Activated CD4-positive, alpha-beta T cell treated with anti-CD3 and anti-CD28 coated beads, Interleukin-2, amount 10 ng/mL, durations not matched to agents 24 days and 14 days (primary cell): ENCODE data around the gene PDHB. TPM values are rescaled to one million over a fixed set of nuclear protein-coding genes. Genes with fewer than 3 reads are reported as not detected.

ENCODE experiments used
- DNase-seq: peaks from one replicate; pipeline ENCODE4 v3.0.0; 2022
- H3K27ac Mint-ChIP-seq: one replicate; pipeline ENCODE4 v1.8.0; 2022; ENCODE audit warnings: mild to moderate bottlenecking, mixed read lengths
- H3K27me3 Mint-ChIP-seq: one replicate; pipeline ENCODE4 v1.8.0; 2022; ENCODE audit warnings: mixed read lengths
- H3K36me3 Mint-ChIP-seq: one replicate; pipeline ENCODE4 v1.8.0; 2022; ENCODE audit warnings: low read depth, mild to moderate bottlenecking, mixed read lengths
- H3K4me1 Mint-ChIP-seq: one replicate; pipeline ENCODE4 v1.8.0; 2021; ENCODE audit warnings: mixed read lengths
- H3K4me3 Mint-ChIP-seq: one replicate; pipeline ENCODE4 v1.8.0; 2022; ENCODE audit warnings: mild to moderate bottlenecking, moderate library complexity, mixed read lengths
- H3K9me3 Mint-ChIP-seq: one replicate; pipeline ENCODE4 v1.8.0; 2021; ENCODE audit warnings: mixed read lengths
- intact Hi-C: fragments of 100-400 bp; cut with micrococcal nuclease; formaldehyde crosslinking; loops from one replicate; pipeline ENCODE4 v1.15.1; 2023
- total RNA-seq: library from RNA; stranded (reverse); gene quantifications from 2 replicates; pipeline ENCODE4 v1.2.3, GENCODE V29; 2022

The PDHB gene
- total RNA-seq, 1 donor from 2014 or later, result 69.3 TPM

GRCh38 chr3:58408906-58409305 lies 24.7 kb downstream of the PDHB start:
- DNase-seq, result no peak
- no peaks in the 10 kb centered on the region for H3K4me1 Mint-ChIP-seq
- no peak overlapping the region for H3K4me3 Mint-ChIP-seq
- H3K27me3 Mint-ChIP-seq, result no peaks in the 10 kb centered on the region
- H3K36me3 Mint-ChIP-seq, result peaks cover 47% of the 10 kb centered on the region
- intact Hi-C loops, result no loop called here
- H3K27ac Mint-ChIP-seq, result peak overlapping the region; percentile 43
- no peaks in the 10 kb centered on the region for H3K9me3 Mint-ChIP-seq

- no peaks in the 10 kb centered on the region for H3K27me3 Mint-ChIP-seq
Measured at GRCh38 chr3:58404396-58404795, 29.2 kb downstream of the PDHB start.

GRCh38 chr3:58403513-58404109 lies 30.0 kb downstream of the PDHB start:
- DNase-seq, result no peak
- Mint-ChIP-seq H3K36me3 (peaks cover 34% of the 10 kb centered on the region), H3K4me3 (no peak overlapping the region), H3K9me3 (no peaks in the 10 kb centered on the region), H3K27me3 (no peaks in the 10 kb centered on the region), H3K4me1 (peaks cover 3% of the 10 kb centered on the region), H3K27ac (no peak overlapping the region)
- intact Hi-C loops, result no loop called here

More at GRCh38 chr3:58404396-58404795, 29.2 kb downstream of the PDHB start:
- no peak for DNase-seq
- peaks cover 36% of the 10 kb centered on the region for H3K36me3 Mint-ChIP-seq
- intact Hi-C loops, result no loop called here
- H3K4me1 Mint-ChIP-seq, result peaks cover 3% of the 10 kb centered on the region
- H3K27ac Mint-ChIP-seq, result peak overlapping the region; percentile 34
- no peak overlapping the region for H3K4me3 Mint-ChIP-seq
- H3K9me3 Mint-ChIP-seq, result no peaks in the 10 kb centered on the region

GRCh38 chr3:58398669-58399333 lies 34.8 kb downstream of the PDHB start:
- H3K4me1 Mint-ChIP-seq, result peaks cover 5% of the 10 kb centered on the region
- DNase-seq, result no peak
- no peaks in the 10 kb centered on the region for H3K27me3 Mint-ChIP-seq
- intact Hi-C loops, result no loop called here
- peaks cover 40% of the 10 kb centered on the region for H3K36me3 Mint-ChIP-seq
- H3K9me3 Mint-ChIP-seq, result no peaks in the 10 kb centered on the region
- no peak overlapping the region for H3K27ac Mint-ChIP-seq
- no peak overlapping the region for H3K4me3 Mint-ChIP-seq

GRCh38 chr3:58394339-58394738 lies 39.3 kb downstream of the PDHB start:
- no peak for DNase-seq
- Mint-ChIP-seq H3K9me3 (no peaks in the 10 kb centered on the region), H3K27me3 (no peaks in the 10 kb centered on the region), H3K36me3 (peaks cover 46% of the 10 kb centered on the region), H3K4me3 (no peak overlapping the region), H3K4me1 (peaks cover 2% of the 10 kb centered on the region), H3K27ac (no peak overlapping the region)
- intact Hi-C loops, result no loop called here

- intact Hi-C loops, result no loop called here
- H3K9me3 Mint-ChIP-seq, result no peaks in the 10 kb centered on the region
- no peak for DNase-seq
- peaks cover 16% of the 10 kb centered on the region for H3K4me1 Mint-ChIP-seq
- no peaks in the 10 kb centered on the region for H3K27me3 Mint-ChIP-seq
- H3K27ac Mint-ChIP-seq, result no peak overlapping the region
- peaks cover 35% of the 10 kb centered on the region for H3K36me3 Mint-ChIP-seq
- H3K4me3 Mint-ChIP-seq, result no peak overlapping the region
Measured at GRCh38 chr3:58392181-58392580, 41.5 kb downstream of the PDHB start.

GRCh38 chr3:58391156-58391865 lies 42.3 kb downstream of the PDHB start:
- H3K4me1 Mint-ChIP-seq, result peaks cover 25% of the 10 kb centered on the region
- DNase-seq, result no peak
- peaks cover 33% of the 10 kb centered on the region for H3K36me3 Mint-ChIP-seq
- H3K27ac Mint-ChIP-seq, result no peak overlapping the region
- no peaks in the 10 kb centered on the region for H3K9me3 Mint-ChIP-seq
- no peak overlapping the region for H3K4me3 Mint-ChIP-seq
- intact Hi-C loops, result no loop called here
- H3K27me3 Mint-ChIP-seq, result no peaks in the 10 kb centered on the region

GRCh38 chr3:58388550-58389091 lies 45.0 kb downstream of the PDHB start:
- no peak overlapping the region for H3K27ac Mint-ChIP-seq
- no peak for DNase-seq
- intact Hi-C loops, result no loop called here

GRCh38 chr3:58387650-58388546 lies 45.7 kb downstream of the PDHB start:
- no peaks in the 10 kb centered on the region for H3K27me3 Mint-ChIP-seq
- H3K9me3 Mint-ChIP-seq, result no peaks in the 10 kb centered on the region
- H3K36me3 Mint-ChIP-seq, result peaks cover 34% of the 10 kb centered on the region
- no peak overlapping the region for H3K4me3 Mint-ChIP-seq
- peak overlapping the region; percentile 82 for H3K27ac Mint-ChIP-seq
- no peak for DNase-seq
- intact Hi-C loops, result no loop called here
- peaks cover 23% of the 10 kb centered on the region for H3K4me1 Mint-ChIP-seq

More at GRCh38 chr3:58388550-58389091, 45.0 kb downstream of the PDHB start:
- Mint-ChIP-seq H3K27me3 (no peaks in the 10 kb centered on the region), H3K4me3 (no peak overlapping the region), H3K36me3 (peaks cover 31% of the 10 kb centered on the region), H3K4me1 (peaks cover 23% of the 10 kb centered on the region), H3K9me3 (no peaks in the 10 kb centered on the region)

GRCh38 chr3:58386626-58387365 lies 46.8 kb downstream of the PDHB start:
- H3K9me3 Mint-ChIP-seq, result no peaks in the 10 kb centered on the region
- no peak overlapping the region for H3K4me3 Mint-ChIP-seq
- H3K27me3 Mint-ChIP-seq, result no peaks in the 10 kb centered on the region
- intact Hi-C loops, result no loop called here
- H3K27ac Mint-ChIP-seq, result peak overlapping the region; percentile 82
- no peak for DNase-seq
- H3K4me1 Mint-ChIP-seq, result peaks cover 23% of the 10 kb centered on the region
- H3K36me3 Mint-ChIP-seq, result peaks cover 32% of the 10 kb centered on the region

- H3K4me3 Mint-ChIP-seq, result no peak overlapping the region
- H3K36me3 Mint-ChIP-seq, result peaks cover 26% of the 10 kb centered on the region
- H3K4me1 Mint-ChIP-seq, result peaks cover 23% of the 10 kb centered on the region
- DNase-seq, result no peak
- no peaks in the 10 kb centered on the region for H3K27me3 Mint-ChIP-seq
- H3K27ac Mint-ChIP-seq, result peak overlapping the region; percentile 41
- intact Hi-C loops, result no loop called here
- no peaks in the 10 kb centered on the region for H3K9me3 Mint-ChIP-seq
Measured at GRCh38 chr3:58384381-58385090, 49.1 kb downstream of the PDHB start.

- no peaks in the 10 kb centered on the region for H3K9me3 Mint-ChIP-seq
Measured at GRCh38 chr3:58383904-58384303, 49.7 kb downstream of the PDHB start.

More at GRCh38 chr3:58383904-58384303, 49.7 kb downstream of the PDHB start:
- intact Hi-C loops, result no loop called here
- Mint-ChIP-seq H3K36me3 (peaks cover 26% of the 10 kb centered on the region), H3K27ac (no peak overlapping the region), H3K27me3 (no peaks in the 10 kb centered on the region), H3K4me1 (peaks cover 23% of the 10 kb centered on the region), H3K4me3 (no peak overlapping the region)
- DNase-seq, result no peak
